Stimulated activated effector memory CD8-positive, alpha-beta T cell treated with anti-CD3 and anti-CD28 coated beads, Interleukin-12 subunit alpha, Interleukin-12 subunit beta, amount 100 ng/mL, for 72 hours (primary cell): ENCODE results near the gene GADD45G.

ENCODE experiments used
- ATAC-seq: fragments of 150-1000 bp; cut with Tn5 transposase; 2 replicates; pipeline ENCODE4 v1.10.0; 2021
- DNase-seq, 2 donors: peaks; one replicate each; pipeline ENCODE4 v3.0.0; 2021 to 2022; ENCODE audit warnings: low spot score in 2 of 2
- H3K27ac Mint-ChIP-seq: one replicate; pipeline ENCODE4 v1.8.0; 2022; ENCODE audit warnings: mild to moderate bottlenecking, mixed read lengths
- H3K36me3 Mint-ChIP-seq: one replicate; pipeline ENCODE4 v1.8.0; 2022; ENCODE audit warnings: mild to moderate bottlenecking, mixed read lengths
- H3K4me1 Mint-ChIP-seq: one replicate; pipeline ENCODE4 v1.8.0; 2022; ENCODE audit warnings: mixed read lengths
- H3K4me3 Mint-ChIP-seq: one replicate; pipeline ENCODE4 v1.8.0; 2022; ENCODE audit warnings: mild to moderate bottlenecking, mixed read lengths
- H3K9me3 Mint-ChIP-seq: one replicate; pipeline ENCODE4 v1.8.0; 2022; ENCODE audit warnings: mixed read lengths

The GADD45G gene

GRCh38 chr9:89600831-89601230 lies 4.0 kb upstream of the GADD45G start:
- Mint-ChIP-seq H3K27ac (no peak overlapping the region), H3K4me3 (no peak overlapping the region), H3K4me1 (peaks cover 19% of the 10 kb centered on the region), H3K9me3 (no peaks in the 10 kb centered on the region), H3K36me3 (peaks cover 13% of the 10 kb centered on the region)
- ATAC-seq (no peak), DNase-seq (no peak)

- Mint-ChIP-seq H3K27ac (no peak overlapping the region), H3K9me3 (no peaks in the 10 kb centered on the region), H3K4me1 (peaks cover 21% of the 10 kb centered on the region), H3K36me3 (peaks cover 14% of the 10 kb centered on the region), H3K4me3 (no peak overlapping the region)
- ATAC-seq (no peak), DNase-seq (no peak)
Observed at GRCh38 chr9:89601306-89601705, 3.5 kb upstream of the GADD45G start.

DNA sequence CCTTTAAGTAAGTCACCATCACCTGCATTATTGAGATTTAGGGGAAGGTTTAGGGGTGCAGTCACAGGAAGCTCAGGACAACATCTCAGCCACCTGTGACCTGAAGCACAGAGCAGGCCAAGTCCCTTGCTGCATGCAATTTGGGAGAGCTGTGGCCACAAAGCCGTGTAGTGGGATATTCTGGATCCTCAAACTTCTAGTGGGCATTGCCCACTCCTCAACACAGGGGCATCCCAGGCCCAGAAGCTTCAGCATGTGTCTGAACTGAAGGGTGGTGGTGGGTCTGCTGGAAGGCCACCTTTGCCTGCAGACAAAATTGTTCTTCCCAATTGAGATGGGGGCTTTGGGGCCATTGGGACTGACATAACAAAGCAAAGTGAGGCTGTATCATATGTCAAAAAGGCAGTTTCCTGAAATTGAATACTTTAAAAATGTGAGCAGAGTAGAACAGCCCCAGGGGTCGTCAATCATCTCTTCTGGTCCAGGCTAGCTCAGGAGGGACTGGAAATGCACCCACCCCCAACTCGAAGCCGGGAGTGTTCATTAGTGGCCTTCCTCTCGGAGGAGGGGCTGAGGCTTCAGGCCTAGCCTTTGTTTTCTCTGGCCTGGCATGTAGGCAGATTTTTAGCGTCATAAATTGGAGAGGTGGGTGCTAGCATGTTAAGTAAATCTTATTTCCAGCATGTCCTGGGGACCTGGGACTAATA lies 2.8 kb upstream of the GADD45G start:
- H3K4me3 Mint-ChIP-seq, result no peak overlapping the region
- H3K9me3 Mint-ChIP-seq, result no peaks in the 10 kb centered on the region
- no peak overlapping the region for H3K27ac Mint-ChIP-seq
- DNase-seq (no peak), ATAC-seq (no peak)
- H3K4me1 Mint-ChIP-seq, result peaks cover 28% of the 10 kb centered on the region
- peaks cover 18% of the 10 kb centered on the region for H3K36me3 Mint-ChIP-seq

DNA sequence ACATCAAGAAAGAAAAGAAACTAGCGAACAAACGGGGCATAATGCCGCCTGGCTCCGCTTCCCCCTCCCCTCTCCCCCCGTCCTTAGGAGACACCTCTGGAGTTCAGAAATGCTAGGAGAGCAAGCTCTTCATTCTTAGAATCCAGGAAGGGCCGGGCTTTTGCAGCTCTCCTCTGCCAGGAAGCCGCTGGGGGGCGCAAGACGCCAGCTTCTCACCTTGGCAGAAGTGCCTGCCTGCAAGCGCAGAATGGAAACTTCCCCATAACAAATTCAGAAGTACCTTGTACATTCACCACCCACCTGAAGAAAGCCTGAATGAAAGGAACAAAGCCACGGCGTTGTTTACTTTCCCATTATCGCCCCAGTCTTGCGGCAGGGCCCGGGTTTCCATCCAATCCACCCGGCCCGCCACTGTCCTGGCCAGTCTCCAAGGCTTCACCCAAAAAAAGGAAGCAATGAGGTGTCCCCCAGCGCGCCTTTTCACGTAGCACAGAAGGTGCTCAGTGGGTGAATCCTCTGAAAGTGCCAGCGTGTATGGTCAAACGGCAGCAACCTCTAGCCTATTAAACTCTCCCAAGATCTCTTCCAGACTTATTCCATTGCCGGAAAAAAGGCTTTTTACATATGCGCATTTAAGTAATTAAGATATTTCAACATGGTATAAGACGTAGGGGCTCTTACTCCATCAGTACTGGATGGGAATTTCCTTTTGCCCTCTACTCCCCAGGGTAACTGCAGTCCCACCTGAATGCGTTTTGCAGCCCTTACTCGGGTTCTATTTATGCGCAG lies 1.6 kb upstream of the GADD45G start:
- ATAC-seq (peak; percentile 50), DNase-seq (peak; percentile 76 to 88)
- Mint-ChIP-seq H3K9me3 (no peaks in the 10 kb centered on the region), H3K4me1 (peaks cover 32% of the 10 kb centered on the region), H3K4me3 (peak overlapping the region; percentile 79), H3K36me3 (peaks cover 18% of the 10 kb centered on the region), H3K27ac (no peak overlapping the region)

DNA sequence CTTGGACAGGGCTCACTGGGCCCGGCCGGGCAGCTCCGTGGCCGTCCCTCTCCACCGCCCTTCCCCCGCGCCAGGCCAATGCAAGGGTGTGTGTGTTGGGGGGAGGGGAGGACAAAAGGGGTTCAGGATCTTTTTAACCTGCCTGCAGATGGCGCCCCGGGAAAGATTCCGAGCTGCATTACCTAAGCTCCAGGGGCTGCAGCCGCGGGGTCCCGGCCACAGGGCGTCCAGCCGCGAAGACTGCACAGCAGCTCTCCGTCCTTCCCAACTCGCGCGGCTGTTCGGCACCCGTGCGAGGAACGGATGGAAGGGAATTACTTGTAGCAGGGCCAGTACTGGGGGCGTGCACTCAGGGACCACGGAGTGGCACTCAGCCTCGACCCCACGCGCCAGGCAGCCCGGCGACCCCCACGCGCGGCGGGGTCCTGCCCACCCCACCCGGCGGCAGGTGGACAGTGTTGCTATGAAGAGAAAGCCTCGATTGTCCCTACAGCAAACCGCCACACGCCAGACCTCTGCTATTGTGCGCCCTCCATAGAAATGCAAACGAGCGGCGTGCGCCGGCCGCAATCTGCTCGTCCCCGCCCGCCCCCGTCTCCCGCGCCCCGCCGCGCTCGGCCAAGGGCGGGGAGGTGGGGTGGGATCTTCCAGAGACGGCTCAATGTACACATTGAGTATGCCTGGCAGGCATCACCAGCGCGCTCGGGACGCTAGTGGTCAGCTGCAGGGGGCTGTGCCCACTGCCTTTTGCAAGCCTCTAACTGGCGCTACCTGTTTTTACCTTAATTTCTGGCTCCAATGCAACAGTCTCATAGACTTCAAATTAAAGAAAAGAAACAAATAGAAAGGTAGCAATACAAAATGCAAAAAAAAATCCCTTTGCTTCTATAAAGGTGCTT lies 796 bp upstream of the GADD45G start:
- DNase-seq, result peak in 1 of 2 donors; percentile 11

DNA sequence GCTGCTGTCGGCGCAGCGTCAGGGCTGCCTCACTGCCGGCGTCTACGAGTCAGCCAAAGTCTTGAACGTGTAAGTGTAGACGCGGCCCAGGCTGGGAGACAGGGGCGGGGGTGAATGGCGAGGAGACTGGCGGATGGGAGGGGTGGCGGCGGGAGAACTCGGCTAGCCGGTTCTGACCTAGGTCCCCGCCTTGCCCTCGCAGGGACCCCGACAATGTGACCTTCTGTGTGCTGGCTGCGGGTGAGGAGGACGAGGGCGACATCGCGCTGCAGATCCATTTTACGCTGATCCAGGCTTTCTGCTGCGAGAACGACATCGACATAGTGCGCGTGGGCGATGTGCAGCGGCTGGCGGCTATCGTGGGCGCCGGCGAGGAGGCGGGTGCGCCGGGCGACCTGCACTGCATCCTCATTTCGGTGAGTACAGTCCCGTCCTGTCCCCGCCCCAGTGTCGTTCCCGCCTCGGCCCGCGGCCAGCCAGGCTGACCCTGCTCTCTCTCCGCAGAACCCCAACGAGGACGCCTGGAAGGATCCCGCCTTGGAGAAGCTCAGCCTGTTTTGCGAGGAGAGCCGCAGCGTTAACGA lies 745 bp downstream of the GADD45G start:
- peak overlapping the region; percentile 26 for H3K27ac Mint-ChIP-seq
- peak; percentile 74 for ATAC-seq
- H3K4me3 Mint-ChIP-seq, result peak overlapping the region; percentile 79
- peaks cover 32% of the 10 kb centered on the region for H3K4me1 Mint-ChIP-seq
- peaks cover 18% of the 10 kb centered on the region for H3K36me3 Mint-ChIP-seq
- H3K9me3 Mint-ChIP-seq, result no peaks in the 10 kb centered on the region
- DNase-seq, result peak; percentile 47 to 69

More for the DNA sequence above, 796 bp upstream of the GADD45G start:
- H3K4me1 Mint-ChIP-seq, result peaks cover 32% of the 10 kb centered on the region
- peak overlapping the region; percentile 79 for H3K4me3 Mint-ChIP-seq
- no peaks in the 10 kb centered on the region for H3K9me3 Mint-ChIP-seq
- H3K27ac Mint-ChIP-seq, result no peak overlapping the region
- ATAC-seq, result no peak
- H3K36me3 Mint-ChIP-seq, result peaks cover 18% of the 10 kb centered on the region

GRCh38 chr9:89606049-89606623 lies 1.3 kb downstream of the GADD45G start:
- Mint-ChIP-seq H3K27ac (no peak overlapping the region), H3K9me3 (no peaks in the 10 kb centered on the region), H3K4me3 (peak overlapping the region; percentile 79), H3K4me1 (peaks cover 32% of the 10 kb centered on the region), H3K36me3 (peaks cover 18% of the 10 kb centered on the region)
- DNase-seq (no peak), ATAC-seq (peak; percentile 24)

GRCh38 chr9:89606624-89607311 lies 2.0 kb downstream of the GADD45G start:
- Mint-ChIP-seq H3K27ac (no peak overlapping the region), H3K4me3 (peak overlapping the region; percentile 79), H3K4me1 (peaks cover 32% of the 10 kb centered on the region), H3K36me3 (peaks cover 18% of the 10 kb centered on the region), H3K9me3 (no peaks in the 10 kb centered on the region)
- ATAC-seq (peak; percentile 35), DNase-seq (no peak)

- DNase-seq, result no peak
- Mint-ChIP-seq H3K4me3 (no peak overlapping the region), H3K9me3 (no peaks in the 10 kb centered on the region), H3K36me3 (peaks cover 18% of the 10 kb centered on the region), H3K27ac (no peak overlapping the region), H3K4me1 (peaks cover 25% of the 10 kb centered on the region)
- ATAC-seq, result no peak
Observed at GRCh38 chr9:89608641-89609335, 4.0 kb downstream of the GADD45G start.

GRCh38 chr9:89609426-89610006 lies 4.7 kb downstream of the GADD45G start:
- no peak overlapping the region for H3K27ac Mint-ChIP-seq
- H3K9me3 Mint-ChIP-seq, result no peaks in the 10 kb centered on the region
- peaks cover 33% of the 10 kb centered on the region for H3K4me1 Mint-ChIP-seq
- ATAC-seq (no peak), DNase-seq (no peak)
- peaks cover 18% of the 10 kb centered on the region for H3K36me3 Mint-ChIP-seq
- no peak overlapping the region for H3K4me3 Mint-ChIP-seq

- H3K9me3 Mint-ChIP-seq, result no peaks in the 10 kb centered on the region
- H3K4me1 Mint-ChIP-seq, result peaks cover 26% of the 10 kb centered on the region
- H3K27ac Mint-ChIP-seq, result no peak overlapping the region
Observed at GRCh38 chr9:89610391-89610925, 5.6 kb downstream of the GADD45G start.

GRCh38 chr9:89611425-89611824 lies 6.6 kb downstream of the GADD45G start:
- Mint-ChIP-seq H3K36me3 (peaks cover 3% of the 10 kb centered on the region), H3K9me3 (no peaks in the 10 kb centered on the region), H3K4me1 (peaks cover 20% of the 10 kb centered on the region), H3K4me3 (no peak overlapping the region), H3K27ac (no peak overlapping the region)
- ATAC-seq, result no peak
- no peak for DNase-seq

More at GRCh38 chr9:89610391-89610925, 5.6 kb downstream of the GADD45G start:
- Mint-ChIP-seq H3K4me3 (no peak overlapping the region), H3K36me3 (peaks cover 9% of the 10 kb centered on the region)
- ATAC-seq (no peak), DNase-seq (no peak)

DNA sequence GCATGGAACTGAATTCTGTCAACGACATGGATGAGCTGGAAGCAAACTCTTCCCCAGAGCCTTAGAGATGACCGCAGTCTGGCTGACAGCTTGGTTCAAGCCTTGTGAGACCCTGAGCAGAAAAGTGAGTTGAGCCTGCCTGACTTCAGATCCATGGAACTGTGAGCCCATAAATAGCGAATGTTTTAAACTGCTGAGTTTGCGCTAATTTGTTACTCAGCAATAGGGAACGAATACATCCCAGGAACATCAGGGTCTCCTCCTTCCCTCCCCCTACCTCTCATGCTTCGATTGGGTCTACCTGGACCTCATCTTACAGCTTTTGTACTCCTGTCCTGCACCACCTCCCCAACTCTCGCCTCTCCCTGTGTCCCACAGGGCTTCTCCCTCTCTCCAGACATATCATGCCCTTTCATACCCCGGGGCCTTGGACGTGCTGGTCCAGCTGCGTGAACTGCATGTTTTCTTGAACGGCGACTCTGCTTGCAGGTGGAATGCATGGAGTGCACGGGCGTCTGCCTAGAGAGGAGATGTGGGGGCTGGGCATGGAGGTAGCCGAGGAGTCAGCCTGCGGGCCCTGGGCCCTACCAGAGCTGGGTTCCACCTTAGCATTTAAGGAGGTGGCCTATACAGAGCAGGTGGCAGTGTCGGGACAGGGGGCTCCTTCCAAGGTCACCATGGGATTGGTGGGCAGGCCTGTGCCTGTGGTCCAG lies 7.9 kb downstream of the GADD45G start:
- no peaks in the 10 kb centered on the region for H3K9me3 Mint-ChIP-seq
- H3K4me3 Mint-ChIP-seq, result no peak overlapping the region
- H3K36me3 Mint-ChIP-seq, result no peaks in the 10 kb centered on the region
- ATAC-seq (no peak), DNase-seq (no peak)
- no peak overlapping the region for H3K27ac Mint-ChIP-seq
- peaks cover 12% of the 10 kb centered on the region for H3K4me1 Mint-ChIP-seq
